Kidney tubule cell (primary cell): ENCODE results near the gene ZSCAN23.
"Not testable (repeated sequence)": the region's sequence is repeated elsewhere in the genome, so short reads cannot be mapped to it uniquely, and the experiment has no call there.

Source experiments
- DNase-seq: peaks from one replicate; pipeline ENCODE4 v3.0.0-alpha.2; 2018; ENCODE audit warnings: low spot score

ZSCAN23 gene

DNA sequence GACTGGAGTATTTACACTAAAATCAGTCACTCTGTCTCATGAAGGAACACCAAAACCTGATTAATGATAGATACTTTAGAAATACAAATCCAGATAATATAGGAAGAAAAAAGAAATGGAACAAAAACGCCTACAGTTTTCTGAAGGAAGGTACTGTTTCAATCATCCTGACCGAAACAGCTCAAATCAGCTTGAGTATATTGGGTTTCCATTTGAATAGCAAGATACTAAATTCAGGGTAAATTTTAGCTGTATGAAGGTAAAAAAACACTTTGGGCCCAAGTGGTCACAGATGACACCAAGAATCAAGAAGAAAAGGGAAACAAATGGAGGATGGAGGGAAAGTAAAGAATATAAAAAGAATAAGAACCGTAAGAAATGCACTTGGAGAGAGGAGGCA, 6.9 kb downstream of the ZSCAN23 start:
- DNase-seq: no peak

- DNase-seq: no peak
Measured at GRCh38 chr6:28433119-28433518, 10.2 kb downstream of the ZSCAN23 start.

- DNase-seq: no peak
Measured at GRCh38 chr6:28429781-28430180, 13.5 kb downstream of the ZSCAN23 start.

DNA sequence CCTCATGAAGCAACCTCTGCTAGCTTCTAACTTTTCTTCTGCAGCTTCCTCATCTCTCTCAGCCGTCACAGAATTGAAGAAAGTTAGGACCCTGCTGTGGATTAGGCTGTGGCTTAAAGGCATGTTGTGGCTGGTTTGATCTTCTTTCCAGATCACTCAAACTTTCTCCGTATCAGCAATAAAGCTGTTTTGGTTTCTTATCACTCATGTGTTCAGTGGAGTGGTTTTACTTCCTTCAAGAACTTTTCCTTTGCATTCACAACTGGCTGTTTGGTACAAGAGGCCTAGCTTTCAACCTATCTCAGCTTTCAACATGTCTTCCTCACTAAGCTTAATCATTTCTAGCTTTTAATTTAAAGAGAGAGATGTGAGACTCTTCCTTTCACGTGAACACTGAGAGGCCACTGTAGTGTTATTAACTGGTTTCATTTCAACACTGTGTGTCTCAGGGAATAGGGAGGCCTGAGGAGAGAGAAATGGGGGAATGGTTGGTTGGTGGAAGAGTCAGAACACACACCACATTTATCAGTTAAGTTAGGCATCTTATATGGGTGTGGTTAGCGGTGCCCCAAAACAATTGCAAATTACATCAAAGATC, 17.2 kb downstream of the ZSCAN23 start:
- DNase-seq: no peak

DNA sequence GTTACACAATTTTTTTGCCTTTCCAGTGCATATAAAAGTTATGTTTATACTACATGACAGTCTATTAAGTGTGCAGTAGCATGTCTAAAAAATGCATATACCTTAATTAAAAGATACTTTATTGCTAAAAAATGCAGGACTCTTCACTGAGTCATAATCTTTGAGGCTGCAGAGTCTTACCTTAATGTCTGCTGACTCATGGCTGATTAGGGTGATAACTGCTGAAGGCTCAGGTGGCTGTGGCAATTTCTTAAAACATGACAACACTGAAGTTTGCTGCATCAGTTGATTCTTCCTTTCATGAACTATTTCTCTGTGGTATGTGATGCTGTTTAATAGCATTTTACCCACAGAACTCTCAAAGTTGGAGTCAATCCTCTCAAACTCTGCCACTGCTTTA, 19.1 kb downstream of the ZSCAN23 start:
- peak; percentile 33 for DNase-seq

GRCh38 chr6:28423546-28423945, 19.7 kb downstream of the ZSCAN23 start:
- DNase-seq: no peak

GRCh38 chr6:28413681-28414080, 29.6 kb downstream of the ZSCAN23 start:
- no peak for DNase-seq

DNA sequence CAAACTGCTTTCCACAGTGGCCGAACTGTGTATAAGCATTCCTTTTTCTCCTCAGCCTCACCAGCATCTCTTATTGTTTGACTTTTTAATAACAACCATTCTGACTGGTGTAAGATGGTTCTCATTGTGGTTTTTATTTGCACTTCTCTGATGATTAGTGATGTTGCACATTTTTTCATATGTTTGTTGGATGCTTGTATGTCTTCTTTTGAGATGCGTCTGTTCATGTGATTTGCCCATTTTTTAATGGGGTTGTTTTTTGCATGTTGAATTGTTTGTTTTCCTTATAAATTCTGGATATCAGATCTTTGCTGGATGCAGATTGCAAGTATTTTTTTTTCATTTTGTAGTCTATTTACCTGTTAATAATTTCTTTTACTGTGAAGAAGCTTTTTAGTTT, 32.5 kb downstream of the ZSCAN23 start:
- no peak for DNase-seq

GRCh38 chr6:28408076-28408802, 35.1 kb downstream of the ZSCAN23 start:
- DNase-seq: peak; percentile 47

- DNase-seq: no peak
Measured at GRCh38 chr6:28407401-28407800, 35.9 kb downstream of the ZSCAN23 start.

- DNase-seq: not testable (repeated sequence)
Measured at GRCh38 chr6:28403923-28404322, 39.4 kb downstream of the ZSCAN23 start.

DNA sequence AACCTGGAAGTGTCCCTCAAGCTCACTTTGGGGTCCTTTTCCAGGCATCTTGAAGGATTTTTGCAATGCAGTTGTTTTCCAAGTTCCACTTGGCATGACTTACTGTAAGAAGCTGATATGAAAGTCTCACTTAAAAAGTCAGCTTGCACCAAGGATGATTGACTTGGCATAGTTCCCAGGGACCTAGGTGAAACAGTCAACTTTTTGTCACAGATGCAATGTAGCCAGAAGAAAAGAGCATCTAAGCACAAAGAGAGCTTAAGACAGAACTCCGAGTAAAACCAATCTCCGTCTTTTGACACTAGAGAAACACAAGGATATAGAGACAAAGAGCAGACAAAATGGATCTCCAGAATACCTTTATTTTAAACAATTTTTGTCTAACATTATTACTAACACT, 41.1 kb downstream of the ZSCAN23 start:
- peak; percentile 38 for DNase-seq

DNA sequence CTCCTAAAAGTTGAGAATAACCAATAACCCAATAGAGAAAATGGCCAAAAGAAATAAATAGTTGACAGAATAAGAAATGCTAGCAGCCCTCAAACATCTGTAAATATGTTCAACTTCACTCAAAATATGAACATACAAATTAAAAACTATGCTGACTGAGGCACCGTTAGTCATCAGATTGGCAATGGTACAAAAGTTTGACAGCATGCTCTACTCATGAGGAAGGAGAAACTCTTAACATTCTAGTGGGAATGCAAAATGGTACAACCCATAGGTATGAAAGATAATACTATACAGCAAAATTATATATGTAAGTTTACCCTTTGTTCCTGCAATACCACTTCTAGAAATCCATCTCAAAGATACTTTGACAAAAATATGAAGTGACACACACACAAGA, 42.1 kb downstream of the ZSCAN23 start:
- peak; percentile 29 for DNase-seq

DNA sequence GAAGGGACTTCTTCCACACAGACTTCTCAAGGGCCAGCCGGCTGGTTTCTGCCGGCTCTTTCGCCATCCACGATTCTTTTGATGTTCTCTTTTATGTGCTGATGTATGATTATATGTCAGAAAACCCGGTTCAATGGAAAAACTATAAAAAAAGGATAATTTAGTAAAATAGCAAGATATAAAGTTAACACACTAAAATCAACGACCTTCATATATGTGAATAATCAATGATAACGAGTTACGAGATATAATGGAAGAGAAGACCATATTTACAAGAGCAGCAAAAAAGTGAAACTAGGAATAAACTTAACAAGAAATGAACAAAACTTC, 43.2 kb downstream of the ZSCAN23 start:
- no peak for DNase-seq

- peak; percentile 86 for DNase-seq
Measured at GRCh38 chr6:28399350-28400121, 43.8 kb downstream of the ZSCAN23 start, which contains the start of gene ZSCAN12. ZSCAN12 (minus strand) TSS chr6:28399747; CDS start chr6:28398405, 1,342 bp downstream.

- no peak for DNase-seq
Measured at GRCh38 chr6:28395918-28396317, 47.4 kb downstream of the ZSCAN23 start.

DNA sequence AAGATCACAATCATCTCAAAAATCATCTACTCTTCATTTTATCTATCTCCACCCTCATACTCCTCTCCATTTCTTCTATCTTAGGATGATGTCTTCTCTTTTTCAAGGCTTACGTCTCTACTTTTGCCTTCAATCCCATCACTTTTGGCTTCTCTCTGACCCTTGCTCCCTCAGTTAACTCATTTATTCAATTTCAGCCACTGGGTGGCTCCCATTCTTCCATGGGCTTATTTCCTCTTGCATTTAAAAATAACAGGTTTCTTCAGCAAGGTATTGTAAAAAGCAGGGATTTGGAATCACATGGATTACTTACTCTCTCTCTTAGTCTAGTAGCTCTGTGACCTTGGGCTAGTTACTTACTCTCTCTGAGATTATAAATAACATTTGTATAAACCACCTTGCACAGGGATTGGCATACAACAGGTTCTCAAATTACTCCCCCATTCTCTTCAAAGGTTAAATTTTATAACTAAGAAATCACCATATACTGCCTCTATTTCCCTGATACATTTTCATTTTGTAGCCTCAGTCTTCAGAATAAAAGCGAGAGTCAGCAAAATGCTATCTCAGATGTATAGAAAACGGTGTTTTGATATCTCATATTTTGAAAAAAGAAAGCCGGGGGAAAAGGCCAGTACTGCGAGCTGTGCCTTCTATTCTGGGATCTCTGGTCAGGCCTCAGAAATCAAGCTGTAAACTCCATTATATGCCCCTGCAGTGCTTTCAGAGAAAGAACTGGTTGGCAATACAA, 49.2 kb downstream of the ZSCAN23 start:
- peak; percentile 14 for DNase-seq

- no peak for DNase-seq
Measured at GRCh38 chr6:28390688-28391087, 52.6 kb downstream of the ZSCAN23 start.

DNA sequence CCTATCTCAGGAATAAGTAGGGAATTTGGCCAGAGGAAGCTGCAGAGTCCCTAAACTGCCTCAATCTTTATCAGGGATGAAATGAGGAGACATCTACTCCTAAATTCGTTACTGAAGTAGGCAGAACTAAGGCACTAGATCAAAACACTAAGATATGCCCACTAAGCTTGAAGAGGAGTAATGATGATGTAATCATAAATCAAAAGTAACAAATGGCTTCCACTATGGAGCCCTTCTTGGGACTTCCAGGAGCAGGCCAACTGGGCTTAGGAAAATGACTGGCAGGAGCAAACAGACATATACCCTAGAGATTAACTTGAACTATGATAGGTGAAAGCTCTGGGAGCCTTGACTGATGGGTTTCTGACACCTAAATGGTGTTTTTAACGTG, 59.2 kb downstream of the ZSCAN23 start:
- DNase-seq: no peak

- DNase-seq: peak; percentile 91
Measured at GRCh38 chr6:28383235-28384142, 59.8 kb downstream of the ZSCAN23 start.
